HG03025 (cell line): ENCODE measurements around the gene S1PR5.

Experiments used
- ATAC-seq: cut with Tn5 transposase; IDR thresholded peaks from one replicate; pipeline ENCODE4 v1.9.1; 2021; ENCODE audit warnings: mild to moderate bottlenecking, moderate library complexity; ENCODE audit not compliant: unreplicated experiment, low FRiP score

Gene S1PR5

GRCh38 chr19:10516671-10517286 lies 468 bp downstream of the S1PR5 start:
- ATAC-seq = no peak

GRCh38 chr19:10516064-10516385 lies 1.2 kb downstream of the S1PR5 start:
- no peak for ATAC-seq

- no peak for ATAC-seq
Observed at GRCh38 chr19:10514211-10515145, 2.8 kb downstream of the S1PR5 start.

GRCh38 chr19:10513223-10513622 lies 4.0 kb downstream of the S1PR5 start:
- ATAC-seq = no peak

GRCh38 chr19:10510301-10510802 lies 6.9 kb downstream of the S1PR5 start:
- no peak for ATAC-seq

- ATAC-seq = no peak
Observed at GRCh38 chr19:10508707-10509106, 8.5 kb downstream of the S1PR5 start.

- ATAC-seq = no peak
Observed at GRCh38 chr19:10508036-10508435, 9.2 kb downstream of the S1PR5 start.

- ATAC-seq = no peak
Observed at GRCh38 chr19:10505583-10506229, 11.5 kb downstream of the S1PR5 start.

GRCh38 chr19:10503002-10503789 lies 14.1 kb downstream of the S1PR5 start, which contains the start of gene KEAP1:
Gene KEAP1, minus strand, starts transcription at chr19:10503356. Its CDS starts 3,323 bp downstream, at chr19:10500033.
- peak; percentile 30 for ATAC-seq

GRCh38 chr19:10502524-10503001 lies 14.7 kb downstream of the S1PR5 start:
- ATAC-seq = peak; percentile 74

- ATAC-seq = peak; percentile 26
Observed at GRCh38 chr19:10501971-10502523, 15.2 kb downstream of the S1PR5 start.

GRCh38 chr19:10500247-10500592 lies 17.0 kb downstream of the S1PR5 start:
- no peak for ATAC-seq

GRCh38 chr19:10499550-10500246 lies 17.5 kb downstream of the S1PR5 start:
- ATAC-seq = no peak

- ATAC-seq = no peak
Observed at GRCh38 chr19:10497371-10497770, 19.9 kb downstream of the S1PR5 start.

GRCh38 chr19:10491472-10492047 lies 25.7 kb downstream of the S1PR5 start:
- no peak for ATAC-seq

GRCh38 chr19:10486551-10486950 lies 30.7 kb downstream of the S1PR5 start:
- ATAC-seq = no peak

GRCh38 chr19:10478903-10479384 lies 38.3 kb downstream of the S1PR5 start:
- ATAC-seq = no peak

- ATAC-seq = no peak
Observed at GRCh38 chr19:10478476-10478875, 38.8 kb downstream of the S1PR5 start.

- ATAC-seq = no peak
Observed at GRCh38 chr19:10474962-10475451, 42.2 kb downstream of the S1PR5 start.
